ENCODE results near the gene PDE7B. TPM values are rescaled to one million over a fixed set of nuclear protein-coding genes. Genes with fewer than 3 reads are reported as not detected.
A peak's percentile ranks its signal among the peaks of the same experiment; 100 is the strongest.

PDE7B gene
- total RNA-seq, 1 experiment from 2014 or later: 0.17 TPM

DNA sequence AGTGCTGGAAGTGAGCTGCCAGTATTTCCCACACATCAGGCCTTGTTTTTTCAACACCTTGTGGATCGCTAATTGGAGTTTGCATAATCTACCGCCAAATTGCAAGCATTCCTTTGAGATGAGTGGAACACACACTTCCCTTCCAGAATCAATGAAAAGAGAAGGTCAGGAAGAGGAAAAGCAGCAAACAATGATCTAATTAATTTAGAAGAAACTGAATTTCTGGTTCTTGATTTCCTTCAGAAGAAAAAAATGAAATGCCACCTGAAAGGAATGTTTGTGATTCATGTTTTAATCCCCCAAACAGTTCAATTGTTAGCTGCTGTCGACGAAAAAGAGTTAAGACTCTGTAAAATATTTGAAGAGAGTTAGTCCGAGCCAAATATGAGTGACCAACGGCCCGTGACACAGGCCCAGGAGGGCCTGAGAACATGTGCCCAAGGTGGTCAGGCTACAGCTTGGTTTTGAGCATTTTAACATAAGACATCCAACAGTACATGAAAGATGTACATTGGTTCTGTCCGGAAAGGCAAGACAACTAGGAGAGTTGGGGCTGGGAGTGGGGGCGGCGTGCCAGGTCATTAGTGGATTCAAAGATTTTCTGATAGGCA, 216.3 kb downstream of the PDE7B start:
- peak; percentile 87 for DNase-seq (ENCODE audit: low read depth)

DNA sequence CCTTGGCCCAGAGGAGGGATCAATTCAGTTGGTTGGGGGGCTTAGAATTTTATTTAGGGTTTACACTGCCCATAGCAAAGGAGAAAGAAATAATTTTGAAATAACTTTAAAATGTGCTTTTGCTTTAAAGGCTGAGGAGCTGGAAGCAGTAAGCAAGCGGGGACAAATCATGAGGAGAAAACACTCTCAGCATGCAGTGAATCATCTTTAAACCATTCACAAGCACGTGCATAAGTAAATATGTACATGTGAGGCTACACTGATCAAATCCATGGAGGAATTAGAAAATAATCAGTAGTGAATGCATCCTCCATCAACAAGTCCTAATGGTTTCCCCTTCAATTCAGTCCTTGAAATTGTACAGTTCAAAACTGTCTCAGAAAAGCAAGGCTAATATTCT, 217.6 kb downstream of the PDE7B start:
- peak; percentile 17 for DNase-seq (ENCODE audit: low read depth)

DNA sequence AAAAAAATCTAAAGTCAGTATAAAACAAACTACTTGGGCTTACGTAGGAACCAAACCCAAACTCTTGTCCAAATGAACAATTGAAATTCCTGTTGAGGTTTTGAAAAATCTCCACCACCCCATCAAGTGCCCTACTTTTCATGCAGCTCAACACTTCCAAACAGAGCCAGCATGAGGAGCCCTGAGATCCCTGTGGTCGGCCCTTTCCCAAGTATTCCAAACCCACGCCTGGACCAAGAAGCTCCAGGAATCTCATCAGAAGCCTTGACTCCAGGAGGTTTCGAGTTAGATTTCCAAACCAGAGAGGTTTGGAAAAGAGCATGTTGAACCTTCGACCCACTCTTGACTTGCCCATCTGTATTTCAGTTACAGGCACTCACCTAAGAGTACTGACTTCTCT, 219.3 kb downstream of the PDE7B start:
- no peak for DNase-seq (ENCODE audit: low read depth)

DNA sequence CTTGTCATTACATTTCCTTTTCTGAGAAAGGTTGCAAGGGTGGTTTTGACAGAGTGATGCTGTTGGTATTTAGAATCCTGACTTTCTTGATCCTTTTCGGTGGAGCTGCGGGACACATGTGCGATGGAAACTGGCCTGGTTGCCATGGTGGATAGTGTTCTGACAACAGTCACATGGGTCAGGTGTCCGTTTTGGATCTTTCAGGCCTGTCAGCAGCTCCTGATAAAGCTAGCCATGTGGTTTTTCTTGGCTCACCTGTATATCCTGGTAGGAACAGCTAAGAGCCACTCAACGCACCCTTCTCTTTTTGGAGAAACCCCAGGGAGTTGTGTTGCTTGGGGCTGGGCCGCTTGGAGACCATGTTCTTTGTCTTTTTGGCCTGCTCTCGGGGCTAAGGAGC, 221.2 kb downstream of the PDE7B start:
- DNase-seq (ENCODE audit: low read depth): no peak

DNA sequence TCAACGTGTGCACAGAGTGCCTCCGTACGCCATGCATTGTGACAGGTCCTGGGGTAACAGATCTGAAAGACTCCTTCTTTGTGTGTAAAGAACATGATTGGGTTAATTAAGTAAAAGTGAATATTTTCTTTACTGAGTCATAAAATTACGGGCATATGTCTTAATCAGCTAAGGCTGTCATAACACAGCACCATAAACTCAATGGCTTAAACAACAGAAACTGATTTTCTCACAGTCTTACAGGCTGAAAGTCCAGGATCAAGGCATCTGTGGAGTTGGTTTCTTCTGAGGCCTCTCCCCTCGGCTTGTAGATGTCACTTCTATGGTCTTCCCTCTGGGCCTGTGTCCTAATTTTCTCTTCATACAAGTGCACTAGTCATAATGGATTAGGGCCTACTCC, 221.7 kb downstream of the PDE7B start:
- DNase-seq (ENCODE audit: low read depth): no peak

DNA sequence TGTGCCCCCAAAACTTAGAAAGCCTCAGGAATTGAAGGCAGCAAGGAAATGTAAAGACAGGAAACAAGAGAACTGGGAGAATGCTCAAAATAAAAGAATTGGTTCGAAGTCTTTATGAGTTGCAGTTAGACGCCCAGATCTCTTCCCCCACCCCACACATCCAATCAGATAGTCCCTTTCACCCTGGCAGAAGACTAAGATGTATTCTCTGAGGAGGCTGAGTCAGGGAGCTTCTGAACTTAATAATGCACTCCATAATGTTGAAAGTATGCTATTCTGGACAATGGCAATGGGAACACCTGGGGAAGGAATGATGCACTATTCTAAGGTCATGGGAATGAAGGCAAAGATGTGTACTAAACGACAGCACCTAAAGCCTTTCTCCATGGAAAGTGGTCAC, 225.0 kb downstream of the PDE7B start:
- no peak for DNase-seq (ENCODE audit: low read depth)

DNA sequence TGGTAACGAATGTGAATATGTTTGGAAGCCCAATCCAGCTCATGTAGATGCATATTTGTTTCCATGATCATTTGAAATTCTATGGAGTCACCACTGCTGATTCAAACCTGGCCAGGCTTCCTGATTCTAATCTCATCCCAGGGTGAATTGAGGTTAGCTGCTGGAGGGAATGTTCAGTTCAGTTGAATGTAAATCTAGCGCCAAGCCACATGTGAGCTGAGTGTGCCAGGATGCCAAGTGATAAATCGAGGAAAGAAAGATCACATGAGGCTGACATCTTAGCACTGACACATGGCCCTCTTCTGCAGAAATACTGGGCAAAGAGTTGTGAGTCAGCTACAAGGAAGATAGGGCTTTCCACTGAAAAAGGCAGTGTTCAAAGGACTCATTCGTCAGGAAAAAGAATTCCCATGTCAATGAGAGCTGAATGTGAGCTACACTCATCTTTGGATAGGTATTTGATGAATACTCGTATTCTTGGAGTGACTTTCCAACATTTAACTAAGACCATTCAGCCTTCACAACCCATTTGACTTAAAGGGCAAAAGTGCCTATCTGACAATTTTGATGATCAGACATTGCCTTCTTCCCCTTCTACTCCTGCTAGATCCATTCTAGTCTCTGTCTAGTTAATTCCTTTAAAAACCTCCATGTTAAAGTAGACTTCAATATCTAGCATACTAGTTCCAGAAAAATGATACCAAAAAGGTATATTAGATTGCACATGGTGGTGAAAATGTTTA, 226.5 kb downstream of the PDE7B start:
- peak; percentile 78 for DNase-seq (ENCODE audit: low read depth)

DNA sequence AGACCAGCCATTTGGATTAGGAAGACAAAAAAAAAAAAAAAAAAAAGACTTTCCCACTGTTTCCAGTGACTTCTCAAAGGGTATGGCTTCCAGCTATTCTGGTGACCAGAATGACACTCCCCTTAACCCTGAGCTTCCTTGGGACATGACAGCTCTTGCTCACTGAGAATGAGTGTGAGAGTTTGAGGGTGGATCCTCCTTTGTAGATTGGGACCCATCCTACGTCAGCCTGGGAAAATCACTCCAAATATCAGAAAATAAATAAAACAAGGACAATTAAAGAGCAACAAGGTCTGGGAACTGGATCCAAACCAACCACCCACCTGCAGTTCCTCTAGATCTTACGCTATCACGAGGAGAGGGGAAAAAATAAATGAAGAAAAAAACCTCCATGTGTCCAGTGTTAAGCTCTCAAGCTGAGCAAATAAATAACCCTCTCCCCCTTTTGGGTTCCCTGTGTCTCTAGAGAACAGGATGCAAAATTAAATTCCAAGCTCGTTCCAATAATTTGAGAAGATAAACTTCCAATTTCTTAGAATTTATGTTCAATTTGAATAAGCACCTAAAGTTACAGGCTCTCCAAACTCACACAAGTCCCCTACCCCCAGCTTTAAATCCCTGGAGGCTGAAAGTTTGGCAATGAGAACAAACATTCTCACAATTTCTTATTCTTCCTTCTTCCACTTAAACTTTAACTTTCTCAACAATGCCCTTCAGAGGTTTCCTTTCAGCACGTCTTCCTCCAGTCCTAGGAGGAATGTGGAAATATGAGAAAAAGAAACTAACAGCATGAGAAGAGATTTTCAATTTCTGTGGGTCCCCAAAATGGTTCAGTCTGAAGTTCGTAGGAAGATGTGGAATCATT, 228.4 kb downstream of the PDE7B start:
- no peak for DNase-seq (ENCODE audit: low read depth)

DNA sequence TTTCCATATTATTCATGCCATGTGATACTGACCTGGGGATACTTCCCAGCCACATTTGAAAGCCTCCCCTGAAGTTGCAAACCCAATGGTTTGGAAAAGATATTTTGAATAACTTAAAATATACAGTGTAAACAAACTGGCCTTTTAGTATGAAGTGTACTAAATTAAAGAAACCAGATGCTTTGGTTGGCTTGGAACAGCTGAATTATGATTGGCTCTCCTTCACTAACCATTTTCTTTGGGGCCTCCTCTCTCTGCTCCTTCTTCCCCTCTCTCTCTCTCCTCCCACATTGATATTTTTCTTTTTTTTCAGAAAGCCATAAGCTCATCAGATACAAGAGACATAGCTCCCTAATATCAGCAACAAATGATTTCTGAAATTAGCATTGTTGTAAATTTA, 232.0 kb downstream of the PDE7B start:
- no peak for DNase-seq (ENCODE audit: low read depth)

DNA sequence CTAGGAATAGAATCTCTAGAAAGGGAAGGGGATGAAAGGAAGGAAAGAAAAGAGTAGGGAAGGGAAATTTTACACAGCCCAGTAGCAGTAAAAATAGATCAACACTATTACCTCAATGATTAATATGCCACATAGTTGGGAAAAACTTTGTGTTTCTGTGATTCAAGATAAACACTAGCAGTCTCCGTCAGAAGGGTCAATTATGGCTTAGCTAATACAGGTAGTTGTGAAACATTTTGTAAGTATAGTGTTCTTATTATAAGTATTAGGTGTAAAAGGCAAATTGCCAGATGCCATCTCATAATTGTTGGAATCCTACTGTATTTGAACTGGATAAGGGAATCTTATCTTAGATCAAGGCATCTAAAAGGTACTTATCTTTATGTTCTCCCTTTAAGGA, 232.9 kb downstream of the PDE7B start:
- no peak for DNase-seq (ENCODE audit: low read depth)

DNA sequence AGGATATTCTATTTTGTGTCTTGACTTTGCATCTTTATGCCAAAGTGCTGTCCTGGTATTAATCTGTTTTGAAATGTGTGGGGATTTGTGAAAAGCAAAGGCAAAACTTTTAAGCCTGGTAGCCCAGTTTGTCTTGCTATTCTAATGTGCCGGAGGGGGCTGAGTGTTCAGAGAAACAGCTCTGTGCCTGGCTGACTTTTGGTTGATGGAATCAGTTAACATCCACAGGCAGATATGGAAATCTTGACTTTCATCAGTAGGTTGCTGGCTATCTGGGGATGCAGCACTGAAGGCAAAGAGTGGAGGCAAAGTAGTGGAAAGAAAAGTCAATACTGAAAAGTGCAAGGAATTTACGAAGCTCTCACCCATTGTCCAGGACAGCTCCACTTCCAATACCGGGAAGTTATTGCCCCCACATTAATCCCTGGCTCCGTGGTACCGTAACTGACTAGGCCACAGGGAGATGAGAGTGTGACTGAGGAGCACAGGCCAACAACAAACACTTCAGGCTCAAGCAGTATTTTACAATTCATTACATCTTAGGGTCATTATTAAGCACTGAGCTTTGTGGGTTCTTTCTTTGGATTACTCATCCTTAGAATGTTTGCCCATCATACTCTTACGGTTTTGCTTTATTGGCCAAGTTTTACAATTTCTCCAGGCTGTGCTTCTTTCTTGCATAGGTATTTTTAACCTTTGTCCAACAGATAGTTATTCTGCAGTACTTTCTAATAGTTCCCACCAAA, 234.0 kb downstream of the PDE7B start:
- DNase-seq (ENCODE audit: low read depth): peak; percentile 7

DNA sequence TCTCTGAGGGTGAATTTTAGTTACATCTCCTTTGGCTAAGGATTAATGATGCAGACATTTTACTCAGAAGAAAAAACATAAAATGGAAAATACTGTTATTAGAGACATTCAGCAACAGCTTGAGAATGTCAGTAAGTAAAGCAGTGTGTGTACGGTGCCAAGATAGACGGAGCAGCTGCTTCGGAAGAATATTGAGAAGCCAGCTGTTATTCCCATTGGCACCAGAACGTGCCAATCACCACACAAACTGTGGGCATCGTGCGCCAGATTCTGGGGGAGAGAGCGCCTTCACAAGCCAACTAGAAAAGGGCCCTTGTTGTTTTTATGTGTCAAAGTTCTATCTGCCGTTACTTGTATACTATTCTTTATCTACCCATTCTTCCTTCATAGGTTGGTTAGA, 235.2 kb downstream of the PDE7B start:
- no peak for DNase-seq (ENCODE audit: low read depth)

DNA sequence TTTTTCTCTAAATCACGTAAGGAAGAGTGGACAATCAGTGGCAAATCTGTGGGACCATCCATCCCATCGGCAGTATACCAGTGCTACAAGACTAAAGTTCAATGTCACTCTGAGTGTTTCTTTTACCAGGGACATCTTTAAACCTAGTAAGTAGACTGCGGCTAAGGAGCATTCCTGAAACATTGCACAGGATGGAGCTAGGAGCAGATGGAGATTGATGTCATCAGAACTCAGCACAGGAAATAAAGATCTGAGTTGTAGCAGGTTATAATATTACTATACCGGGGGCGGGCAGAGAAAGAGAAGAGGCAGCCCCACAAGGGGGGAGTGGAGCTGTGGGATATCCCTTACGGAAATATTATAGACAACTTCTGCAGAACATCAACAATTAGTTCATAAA, 236.5 kb downstream of the PDE7B start:
- peak; percentile 20 for DNase-seq (ENCODE audit: low read depth)

DNA sequence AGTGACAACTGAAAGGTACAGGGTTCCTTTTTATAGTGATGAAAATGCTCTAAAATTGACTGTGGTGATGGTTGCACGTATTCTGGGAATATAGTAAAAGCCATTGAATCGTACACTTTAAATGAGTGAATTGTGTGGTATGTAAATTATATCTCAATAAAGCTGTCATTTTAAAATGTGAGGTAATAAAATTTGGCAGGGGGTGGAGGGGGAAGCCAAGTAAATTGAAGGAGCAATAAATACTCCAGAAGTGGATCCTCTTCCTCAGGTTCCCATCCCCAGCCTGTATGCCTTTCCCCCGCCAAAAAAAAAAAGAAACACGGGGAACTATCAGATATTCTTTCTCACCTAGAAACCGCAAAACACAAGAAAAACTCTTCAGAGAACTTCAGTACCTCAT, 237.2 kb downstream of the PDE7B start:
- DNase-seq (ENCODE audit: low read depth): no peak

DNA sequence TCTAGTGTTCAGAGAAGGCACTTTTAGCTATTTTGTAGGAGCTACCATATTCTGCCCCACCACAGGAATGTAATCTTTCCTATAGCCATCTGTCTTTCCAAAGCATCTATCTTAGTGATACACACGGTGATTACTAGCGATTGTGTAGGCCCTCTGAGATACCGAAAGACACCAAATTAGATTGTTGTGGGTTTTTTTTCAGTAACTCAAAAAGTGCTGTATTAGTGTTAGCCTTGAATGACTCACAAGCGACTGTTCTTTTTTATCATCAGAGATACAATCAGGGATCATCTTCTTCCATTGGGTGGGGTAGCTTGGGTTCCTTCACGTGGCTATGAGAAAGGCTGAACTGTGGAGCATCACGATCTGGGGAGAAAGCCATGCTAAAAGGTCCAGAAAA, 238.4 kb downstream of the PDE7B start:
- DNase-seq (ENCODE audit: low read depth): no peak

DNA sequence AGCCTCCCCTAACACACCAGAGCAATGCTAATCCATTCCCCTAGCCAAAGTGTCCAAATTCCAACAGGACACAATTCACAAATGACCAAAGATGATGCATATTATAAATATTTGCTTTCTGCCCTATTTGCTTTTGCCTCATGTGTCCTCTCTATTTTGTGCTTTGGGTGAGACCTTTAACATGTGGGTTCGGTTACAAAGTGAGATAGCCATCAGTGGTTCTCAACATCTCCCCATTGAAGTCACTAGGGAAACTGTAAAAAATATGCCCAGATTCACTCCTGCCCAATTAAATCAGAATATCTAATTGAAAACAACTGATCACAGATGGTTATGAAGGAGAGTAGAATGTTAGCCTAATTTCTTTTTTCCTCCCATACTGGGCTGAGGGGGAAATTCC, 239.4 kb downstream of the PDE7B start:
- no peak for DNase-seq (ENCODE audit: low read depth)

DNA sequence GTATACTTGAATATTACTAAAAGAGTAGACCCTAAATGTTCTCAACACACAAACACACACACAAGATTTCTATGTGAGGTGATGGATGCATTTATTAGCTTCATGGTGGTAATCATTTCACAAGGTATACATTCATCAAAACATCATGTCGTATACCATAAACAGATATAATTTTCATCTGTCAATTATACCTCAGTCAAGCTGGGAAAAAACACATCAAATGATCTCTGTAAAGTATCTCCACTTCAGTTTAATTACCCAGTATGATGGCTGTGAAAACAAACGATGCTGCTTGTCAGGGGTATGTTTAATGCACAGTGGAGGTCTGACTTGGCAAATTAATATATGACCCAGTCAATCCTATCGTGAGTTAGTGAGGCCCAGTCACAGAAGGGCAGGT, 241.4 kb downstream of the PDE7B start:
- no peak for DNase-seq (ENCODE audit: low read depth)

DNA sequence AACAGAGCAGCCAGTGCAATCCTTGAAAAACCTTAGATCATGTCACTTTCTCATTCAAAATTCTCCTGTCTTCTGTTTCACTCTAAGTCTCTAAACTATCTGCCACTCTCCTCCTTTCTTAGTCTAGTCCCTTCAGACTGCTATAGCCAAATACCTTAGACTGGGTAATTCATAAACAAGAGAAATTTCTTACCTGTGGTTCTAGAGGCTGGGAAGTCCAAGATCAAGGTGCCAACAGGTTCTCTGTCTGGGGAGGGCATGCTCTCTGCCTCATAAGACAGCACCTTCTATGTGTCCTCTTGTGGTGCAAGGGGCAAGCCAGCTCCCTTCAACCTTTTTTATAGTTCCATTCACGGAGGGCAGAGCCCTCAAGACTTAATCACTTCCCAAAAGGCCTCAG, 242.3 kb downstream of the PDE7B start:
- no peak for DNase-seq (ENCODE audit: low read depth)

DNA sequence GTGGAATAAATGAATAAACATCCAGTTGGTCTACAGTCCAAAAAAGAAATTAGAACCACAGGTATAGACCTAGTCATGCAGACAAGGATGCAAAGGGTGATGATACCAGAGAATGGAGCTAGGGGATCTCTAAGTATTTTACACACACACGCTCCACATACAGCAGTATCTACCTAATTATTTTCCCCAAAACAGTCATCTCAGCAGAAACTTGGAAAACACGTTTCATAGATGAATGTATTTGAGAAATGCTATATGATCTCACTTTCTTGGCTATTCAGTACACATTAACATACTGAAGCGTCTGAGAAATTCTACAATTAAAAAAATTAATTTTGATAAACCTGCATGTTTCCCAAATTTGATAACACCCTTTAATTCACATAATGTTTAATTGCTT, 243.3 kb downstream of the PDE7B start:
- DNase-seq (ENCODE audit: low read depth): no peak

DNA sequence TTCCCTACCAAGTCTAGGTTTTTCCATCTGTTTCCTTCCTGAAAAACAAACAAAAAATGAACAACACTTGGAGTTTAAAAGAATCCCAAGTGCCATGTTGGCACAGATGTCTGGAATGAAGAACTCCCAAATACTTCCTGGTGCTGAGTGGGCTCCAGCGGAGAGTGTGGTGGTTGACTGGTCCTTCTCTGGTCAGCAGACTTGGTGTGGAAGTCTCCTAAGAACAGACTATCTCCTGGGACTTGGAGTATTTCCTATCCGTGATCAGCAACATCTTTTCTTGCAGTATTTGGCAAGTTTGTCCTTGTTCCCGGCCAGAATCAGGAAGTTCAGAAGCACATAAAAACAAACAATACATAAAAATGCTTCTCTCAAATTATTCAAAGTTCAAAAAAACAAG, 244.5 kb downstream of the PDE7B start:
- no peak for DNase-seq (ENCODE audit: low read depth)

DNA sequence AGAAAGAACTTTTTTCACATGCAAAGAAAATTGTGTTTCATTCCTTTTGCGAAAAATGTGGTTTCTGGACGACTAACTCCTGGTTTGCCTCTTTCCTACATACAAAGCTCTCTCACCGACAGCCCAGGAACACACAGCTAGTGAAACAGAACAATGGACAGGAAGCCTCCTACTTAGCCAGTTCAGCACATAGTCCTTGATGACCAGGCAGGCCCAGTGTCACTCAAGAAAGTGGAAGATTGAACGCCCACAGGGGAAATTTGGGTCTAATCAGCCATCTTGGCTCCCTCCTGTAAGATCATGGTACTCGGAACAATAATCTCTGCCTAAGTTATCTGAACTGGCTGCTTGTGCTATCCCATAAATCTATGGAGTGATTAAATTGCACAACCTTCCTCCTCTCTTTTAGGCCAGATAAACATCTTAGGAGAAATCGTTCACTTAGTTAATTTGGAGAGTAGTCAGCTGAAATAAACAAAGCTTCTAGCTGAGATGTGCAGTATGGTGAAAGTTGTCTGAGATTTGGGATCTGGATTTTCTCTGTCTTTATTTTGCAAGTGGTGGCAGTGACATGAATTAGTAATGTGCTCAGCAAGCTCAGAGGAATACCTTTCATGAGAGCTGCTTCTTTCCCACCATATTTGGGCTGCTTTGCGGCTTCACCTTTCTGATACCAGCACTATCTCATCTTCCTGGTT, 251.6 kb downstream of the PDE7B start:
- DNase-seq (ENCODE audit: low read depth): no peak
